ENCODE measurements around the gene NF1. TPM values are rescaled to one million over a fixed set of nuclear protein-coding genes. Genes with fewer than 3 reads are reported as not detected.
"Not testable (repeated sequence)": the region's sequence is repeated elsewhere in the genome, so short reads cannot be mapped to it uniquely, and the experiment has no call there.

The NF1 gene
- total RNA-seq, 1 donor from 2014 or later, result 42.5 TPM

DNA sequence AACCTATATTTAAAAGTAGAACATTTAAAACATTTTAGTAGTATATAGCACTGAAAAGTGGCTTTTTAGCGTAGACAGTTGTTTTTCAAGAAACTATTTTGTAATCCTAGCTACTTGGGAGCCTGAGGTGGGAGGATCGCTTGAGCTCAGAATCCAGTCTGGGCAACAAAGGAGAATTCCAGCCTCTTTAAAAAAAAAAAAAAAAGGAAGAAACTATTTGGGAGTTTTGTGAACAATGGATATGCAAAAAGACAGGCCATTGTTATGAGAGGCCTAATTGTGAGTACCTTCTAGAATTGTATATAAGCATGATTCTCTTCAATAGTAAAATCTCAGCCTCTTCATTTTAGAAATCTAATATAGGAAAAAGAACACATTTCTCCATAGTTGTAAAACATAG is 184.6 kb downstream of the NF1 start:
- Histone ChIP-seq H3K9me3 (replicated peaks) (no peaks in the 10 kb centered on the region), H3K27me3 (ENCODE audit: low read depth) (no peaks in the 10 kb centered on the region), H3K36me3 (peaks cover 37% of the 10 kb centered on the region), H3K27ac (replicated peaks) (no peak overlapping the region), H3K4me3 (no peak overlapping the region), H3K4me1 (peaks cover 10% of the 10 kb centered on the region)
- DNase-seq, result no peak
- no peak for TF ChIP-seq CTCF (IDR thresholded peaks at IDR 0.05; ENCODE audit: borderline replicate concordance)
- intact Hi-C loops (cut with micrococcal nuclease), result no loop called here

GRCh38 chr17:31281061-31281460 is 186.3 kb downstream of the NF1 start:
- H3K27me3 ChIP-seq (ENCODE audit: low read depth), result no peaks in the 10 kb centered on the region
- H3K36me3 ChIP-seq, result peaks cover 37% of the 10 kb centered on the region
- no peak overlapping the region for H3K4me3 ChIP-seq
- H3K9me3 ChIP-seq (replicated peaks), result no peaks in the 10 kb centered on the region
- intact Hi-C loops (cut with micrococcal nuclease), result no loop called here
- no peak for TF ChIP-seq CTCF (IDR thresholded peaks at IDR 0.05; ENCODE audit: borderline replicate concordance)
- H3K27ac ChIP-seq (replicated peaks), result no peak overlapping the region
- no peaks in the 10 kb centered on the region for H3K4me1 ChIP-seq
- no peak for DNase-seq

DNA sequence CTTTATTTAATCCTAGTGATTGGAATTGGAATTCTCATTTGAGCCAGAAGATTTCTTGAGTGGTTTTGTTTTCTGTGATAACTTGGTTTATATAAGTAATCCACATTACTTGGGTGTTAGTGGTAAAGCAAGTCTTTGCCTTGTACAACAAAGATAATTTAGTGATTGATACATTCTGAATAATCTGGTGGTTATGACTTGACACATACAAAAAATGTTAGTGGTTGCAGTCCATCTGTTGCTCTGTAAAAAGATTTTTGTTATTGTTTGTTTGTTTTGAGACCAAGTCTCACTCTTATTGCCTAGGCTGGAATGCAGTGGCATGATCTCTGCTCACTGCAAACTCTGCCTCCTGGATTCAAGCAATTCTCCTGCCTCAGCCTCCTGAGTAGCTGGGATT is 189.1 kb downstream of the NF1 start:
- no peak for TF ChIP-seq CTCF (IDR thresholded peaks at IDR 0.05; ENCODE audit: borderline replicate concordance)
- intact Hi-C loops (cut with micrococcal nuclease), result no loop called here
- no peak overlapping the region for H3K4me3 ChIP-seq
- no peaks in the 10 kb centered on the region for H3K9me3 ChIP-seq (replicated peaks)
- H3K27ac ChIP-seq (replicated peaks), result no peak overlapping the region
- H3K4me1 ChIP-seq, result no peaks in the 10 kb centered on the region
- peaks cover 26% of the 10 kb centered on the region for H3K36me3 ChIP-seq
- DNase-seq, result no peak
- no peaks in the 10 kb centered on the region for H3K27me3 ChIP-seq (ENCODE audit: low read depth)

- Histone ChIP-seq H3K4me1 (no peaks in the 10 kb centered on the region), H3K36me3 (peaks cover 28% of the 10 kb centered on the region), H3K27me3 (ENCODE audit: low read depth) (no peaks in the 10 kb centered on the region), H3K9me3 (replicated peaks) (no peaks in the 10 kb centered on the region), H3K27ac (replicated peaks) (no peak overlapping the region), H3K4me3 (no peak overlapping the region)
- TF ChIP-seq CTCF (IDR thresholded peaks at IDR 0.05; ENCODE audit: borderline replicate concordance), result no peak
- intact Hi-C loops (cut with micrococcal nuclease), result no loop called here
- no peak for DNase-seq
These were observed 191.8 kb downstream of the NF1 start for GRCh38 chr17:31286587-31286986.

DNA sequence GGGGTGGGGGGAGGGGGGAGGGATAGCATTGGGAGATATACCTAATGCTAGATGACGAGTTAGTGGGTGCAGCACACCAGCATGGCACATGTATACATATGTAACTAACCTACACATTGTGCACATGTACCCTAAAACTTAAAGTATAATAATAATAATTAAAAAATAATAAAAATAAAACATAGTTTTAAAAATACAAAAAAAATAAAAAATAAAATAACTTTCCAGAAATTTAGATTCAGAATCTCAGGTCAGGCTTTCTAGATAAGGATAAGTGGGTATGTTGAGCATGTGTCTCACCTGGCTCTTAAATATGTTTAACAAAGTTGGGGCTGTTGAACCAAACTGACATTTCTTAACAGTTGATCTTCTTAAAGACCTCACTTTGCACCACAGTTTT is 193.2 kb downstream of the NF1 start:
- H3K4me1 ChIP-seq; H3K27me3 ChIP-seq (ENCODE audit: low read depth); H3K27ac ChIP-seq (replicated peaks); H3K9me3 ChIP-seq (replicated peaks); DNase-seq; intact Hi-C loops (cut with micrococcal nuclease); H3K4me3 ChIP-seq: not testable (repeated sequence)
- peaks cover 24% of the 10 kb centered on the region for H3K36me3 ChIP-seq

DNA sequence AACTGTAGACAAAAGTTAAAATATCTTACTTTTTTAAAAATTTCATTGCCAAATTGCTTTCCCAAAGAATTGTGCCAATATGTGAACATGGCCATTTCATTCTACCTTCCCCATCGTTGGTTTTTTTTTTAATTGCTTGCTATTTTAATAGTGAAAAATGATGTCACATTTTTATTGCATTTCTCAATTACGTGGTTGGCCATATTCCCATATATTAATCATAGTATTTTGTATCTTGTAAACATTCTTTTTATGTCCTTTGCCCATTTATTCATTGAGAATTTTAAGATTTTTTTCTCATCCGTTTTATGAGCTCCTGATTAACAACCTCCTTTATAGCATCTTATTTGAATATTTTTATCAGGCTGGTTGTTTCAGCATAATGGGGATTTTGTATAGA is 195.0 kb downstream of the NF1 start:
- intact Hi-C loops (cut with micrococcal nuclease), result no loop called here

More for the DNA sequence above, 195.0 kb downstream of the NF1 start:
- peaks cover 21% of the 10 kb centered on the region for H3K36me3 ChIP-seq
- no peak for TF ChIP-seq CTCF (IDR thresholded peaks at IDR 0.05; ENCODE audit: borderline replicate concordance)
- H3K4me3 ChIP-seq, result no peak overlapping the region
- H3K9me3 ChIP-seq (replicated peaks), result no peaks in the 10 kb centered on the region
- DNase-seq, result no peak
- H3K4me1 ChIP-seq, result no peaks in the 10 kb centered on the region
- no peaks in the 10 kb centered on the region for H3K27me3 ChIP-seq (ENCODE audit: low read depth)
- no peak overlapping the region for H3K27ac ChIP-seq (replicated peaks)

Data from left ventricle myocardium inferior (tissue), 1 donor.